Osteoblast (primary cell): Measurements from ENCODE around the gene IFITM2. TPM values are rescaled to one million over a fixed set of nuclear protein-coding genes. Genes with fewer than 3 reads are reported as not detected.

ENCODE experiments used
- DNase-seq: peaks from one replicate; pipeline ENCODE4 v3.0.0; 2011; ENCODE audit warnings: low spot score, mixed read lengths; ENCODE audit not compliant: insufficient read length; ENCODE audit errors: missing footprints
- H2AFZ ChIP-seq: 2 replicates; pipeline ENCODE4 v1.6.0; 2011; ENCODE audit warnings: mild to moderate bottlenecking, low read length
- H3K27ac ChIP-seq: 2 replicates; pipeline ENCODE4 v1.5.1; 2011; ENCODE audit warnings: mild to moderate bottlenecking, low read depth, low read length, moderate library complexity
- H3K27me3 ChIP-seq: 2 replicates; pipeline ENCODE4 v1.6.0; 2012; ENCODE audit warnings: mild to moderate bottlenecking, control low read depth, inconsistent platforms, low read length, moderate library complexity; ENCODE audit not compliant: insufficient read depth
- H3K36me3 ChIP-seq: 2 replicates; pipeline ENCODE4 v1.5.1; 2011; ENCODE audit warnings: mild to moderate bottlenecking, low read length, control low read depth, moderate library complexity; ENCODE audit not compliant: insufficient read depth
- H3K4me1 ChIP-seq: 2 replicates; pipeline ENCODE4 v1.5.1; 2011; ENCODE audit warnings: mild to moderate bottlenecking, low read length, control low read depth, moderate library complexity; ENCODE audit not compliant: insufficient read depth
- H3K4me2 ChIP-seq: 2 replicates; pipeline ENCODE4 v1.6.0; 2011; ENCODE audit warnings: mild to moderate bottlenecking, low read length; ENCODE audit not compliant: insufficient read depth
- H3K4me3 ChIP-seq: fragments of 200-600 bp; sonication (generic); 3 replicates; pipeline ENCODE4 v1.5.1; 2012; ENCODE audit warnings: mild to moderate bottlenecking, low read length, inconsistent platforms; ENCODE audit not compliant: insufficient read depth
- H3K79me2 ChIP-seq: 2 replicates; pipeline ENCODE4 v1.6.0; 2012; ENCODE audit warnings: mild to moderate bottlenecking, low read length, control low read depth, inconsistent platforms; ENCODE audit not compliant: insufficient read depth
- H3K9me3 ChIP-seq: 2 replicates; pipeline ENCODE4 v1.5.1; 2011; ENCODE audit warnings: low read depth, low read length, control low read depth
- H4K20me1 ChIP-seq: 2 replicates; pipeline ENCODE4 v1.6.0; 2012; ENCODE audit warnings: mild to moderate bottlenecking, low read length, control low read depth; ENCODE audit not compliant: insufficient read depth
- CTCF ChIP-seq: IDR thresholded peaks from 2 replicates; pipeline ENCODE4 v1.5.1; 2011; ENCODE audit warnings: mild to moderate bottlenecking, low read depth, low read length, moderate library complexity; ENCODE audit errors: extremely low read depth
- total RNA-seq: library from RNA; depleted of rRNA; stranded (reverse); fragments of >200 nt; gene quantifications from 2 replicates; pipeline ENCODE4 v1.2.3, GENCODE V29; 2012

The IFITM2 gene
- total RNA-seq, 1 donor: 105 TPM

GRCh38 chr11:282630-283360 is 24.8 kb upstream of the IFITM2 start:
- no peaks in the 10 kb centered on the region for H3K79me2 ChIP-seq
- TF ChIP-seq CTCF: no peak
- H4K20me1 ChIP-seq: no peaks in the 10 kb centered on the region
- H3K4me3 ChIP-seq: no peak overlapping the region
- H3K27ac ChIP-seq: no peak overlapping the region
- no peaks in the 10 kb centered on the region for H3K9me3 ChIP-seq
- peak; percentile 67 for DNase-seq
- H3K27me3 ChIP-seq: peaks cover 59% of the 10 kb centered on the region
- H3K4me2 ChIP-seq: no peak overlapping the region
- H3K4me1 ChIP-seq: no peaks in the 10 kb centered on the region
- H3K36me3 ChIP-seq: no peaks in the 10 kb centered on the region
- H2AFZ ChIP-seq: no peak overlapping the region

GRCh38 chr11:283405-284104 is 24.1 kb upstream of the IFITM2 start:
- Histone ChIP-seq H3K36me3 (no peaks in the 10 kb centered on the region), H3K4me1 (peaks cover 4% of the 10 kb centered on the region), H2AFZ (no peak overlapping the region), H3K79me2 (no peaks in the 10 kb centered on the region), H3K9me3 (no peaks in the 10 kb centered on the region), H3K27ac (no peak overlapping the region), H3K4me2 (no peak overlapping the region), H3K27me3 (peaks cover 58% of the 10 kb centered on the region), H3K4me3 (no peak overlapping the region), H4K20me1 (no peaks in the 10 kb centered on the region)
- TF ChIP-seq CTCF: no peak
- DNase-seq: peak; percentile 66

GRCh38 chr11:284105-285020 is 23.3 kb upstream of the IFITM2 start:
- Histone ChIP-seq H4K20me1 (no peaks in the 10 kb centered on the region), H2AFZ (no peak overlapping the region), H3K4me3 (no peak overlapping the region), H3K36me3 (no peaks in the 10 kb centered on the region), H3K4me1 (peaks cover 4% of the 10 kb centered on the region), H3K27ac (no peak overlapping the region), H3K27me3 (peaks cover 51% of the 10 kb centered on the region), H3K79me2 (no peaks in the 10 kb centered on the region), H3K4me2 (no peak overlapping the region), H3K9me3 (no peaks in the 10 kb centered on the region)
- TF ChIP-seq CTCF: no peak
- DNase-seq: peak; percentile 87
